Dendritic cell treated with granulocyte-macrophage colony-stimulating factor and Interleukin-4, amounts not matched to agents 40 ng/mL and 50 ng/mL, for 4 days (primary cell): ENCODE data around the gene SCEL.

ENCODE experiments used
- H3K27ac Mint-ChIP-seq: one replicate; pipeline ENCODE4 v1.8.0; 2022; ENCODE audit warnings: mild to moderate bottlenecking, mixed read lengths
- H3K27me3 Mint-ChIP-seq: one replicate; pipeline ENCODE4 v1.8.0; 2022; ENCODE audit warnings: mild to moderate bottlenecking, mixed read lengths
- H3K36me3 Mint-ChIP-seq: one replicate; pipeline ENCODE4 v1.8.0; 2022; ENCODE audit warnings: low read depth, mixed read lengths
- H3K4me1 Mint-ChIP-seq: one replicate; pipeline ENCODE4 v1.8.0; 2022; ENCODE audit warnings: low read depth, mixed read lengths
- H3K4me3 Mint-ChIP-seq: one replicate; pipeline ENCODE4 v1.8.0; 2022; ENCODE audit warnings: mild to moderate bottlenecking, moderate library complexity, mixed read lengths
- H3K9me3 Mint-ChIP-seq: one replicate; pipeline ENCODE4 v1.8.0; 2022; ENCODE audit warnings: mixed read lengths
- intact Hi-C: fragments of 100-400 bp; cut with micrococcal nuclease; formaldehyde crosslinking; loops from one replicate; pipeline ENCODE4 v1.15.0; 2022

Gene SCEL

GRCh38 chr13:77535448-77535847 lies at the start of gene SCEL:
Gene SCEL (plus strand): TSS chr13:77535706. CDS start chr13:77555876, 20,170 bp downstream.
- peaks cover 1% of the 10 kb centered on the region for H3K27me3 Mint-ChIP-seq
- intact Hi-C loops: no loop called here

GRCh38 chr13:77489566-77490337 lies 45.8 kb upstream of the SCEL start:
- Mint-ChIP-seq H3K4me3 (no peak overlapping the region), H3K36me3 (no peaks in the 10 kb centered on the region), H3K27ac (no peak overlapping the region), H3K9me3 (no peaks in the 10 kb centered on the region), H3K4me1 (no peaks in the 10 kb centered on the region), H3K27me3 (no peaks in the 10 kb centered on the region)
- intact Hi-C loops: loop anchor here (10.0 kb wide), 1 partner anchor 265 kb away; no protein-coding TSS in a partner anchor

More at GRCh38 chr13:77535448-77535847, at the start of gene SCEL:
- H3K36me3 Mint-ChIP-seq: no peaks in the 10 kb centered on the region
- H3K27ac Mint-ChIP-seq: no peak within 1 kb of the TSS
- H3K4me1 Mint-ChIP-seq: peaks cover 14% of the 10 kb centered on the region
- no peaks in the 10 kb centered on the region for H3K9me3 Mint-ChIP-seq
- H3K4me3 Mint-ChIP-seq: no peak within 1 kb of the TSS

- Mint-ChIP-seq H3K9me3 (no peaks in the 10 kb centered on the region), H3K36me3 (no peaks in the 10 kb centered on the region), H3K4me3 (no peak overlapping the region), H3K27me3 (no peaks in the 10 kb centered on the region), H3K27ac (no peak overlapping the region), H3K4me1 (no peaks in the 10 kb centered on the region)
- intact Hi-C loops: loop anchor here (1.0 to 10.0 kb wide), 2 partner anchors 72 to 262 kb away; no protein-coding TSS in a partner anchor
Measured at GRCh38 chr13:77492982-77493381, 42.5 kb upstream of the SCEL start.

GRCh38 chr13:77494226-77494625 lies 41.3 kb upstream of the SCEL start:
- no peak overlapping the region for H3K4me3 Mint-ChIP-seq
- no peak overlapping the region for H3K27ac Mint-ChIP-seq
- H3K4me1 Mint-ChIP-seq: no peaks in the 10 kb centered on the region
- H3K36me3 Mint-ChIP-seq: no peaks in the 10 kb centered on the region
- H3K27me3 Mint-ChIP-seq: no peaks in the 10 kb centered on the region
- no peaks in the 10 kb centered on the region for H3K9me3 Mint-ChIP-seq
- intact Hi-C loops: loop anchor here (10.0 kb wide), 1 partner anchor 261 kb away; no protein-coding TSS in a partner anchor

GRCh38 chr13:77497350-77497749 lies 38.2 kb upstream of the SCEL start:
- Mint-ChIP-seq H3K4me1 (no peaks in the 10 kb centered on the region), H3K27ac (no peak overlapping the region)

GRCh38 chr13:77497835-77498234 lies 37.7 kb upstream of the SCEL start:
- Mint-ChIP-seq H3K4me3 (no peak overlapping the region), H3K27ac (no peak overlapping the region), H3K36me3 (no peaks in the 10 kb centered on the region), H3K9me3 (no peaks in the 10 kb centered on the region), H3K4me1 (no peaks in the 10 kb centered on the region), H3K27me3 (no peaks in the 10 kb centered on the region)
- intact Hi-C loops: loop anchor here (10.0 kb wide), 1 partner anchor 257 kb away; no protein-coding TSS in a partner anchor

More at GRCh38 chr13:77497350-77497749, 38.2 kb upstream of the SCEL start:
- Mint-ChIP-seq H3K36me3 (no peaks in the 10 kb centered on the region), H3K27me3 (no peaks in the 10 kb centered on the region), H3K9me3 (no peaks in the 10 kb centered on the region), H3K4me3 (no peak overlapping the region)
- intact Hi-C loops: loop anchor here (10.0 kb wide), 1 partner anchor 257 kb away; no protein-coding TSS in a partner anchor

- H3K27me3 Mint-ChIP-seq: no peaks in the 10 kb centered on the region
- intact Hi-C loops: no loop called here
- H3K4me1 Mint-ChIP-seq: no peaks in the 10 kb centered on the region
- no peak overlapping the region for H3K27ac Mint-ChIP-seq
- H3K36me3 Mint-ChIP-seq: no peaks in the 10 kb centered on the region
- no peak overlapping the region for H3K4me3 Mint-ChIP-seq
- no peaks in the 10 kb centered on the region for H3K9me3 Mint-ChIP-seq
Measured at GRCh38 chr13:77502104-77502720, 33.3 kb upstream of the SCEL start.

- Mint-ChIP-seq H3K27me3 (no peaks in the 10 kb centered on the region), H3K4me1 (no peaks in the 10 kb centered on the region), H3K27ac (no peak overlapping the region), H3K4me3 (no peak overlapping the region), H3K36me3 (no peaks in the 10 kb centered on the region), H3K9me3 (no peaks in the 10 kb centered on the region)
- intact Hi-C loops: no loop called here
Measured at GRCh38 chr13:77503398-77503797, 32.1 kb upstream of the SCEL start.

- intact Hi-C loops: no loop called here
- no peak overlapping the region for H3K4me3 Mint-ChIP-seq
- H3K36me3 Mint-ChIP-seq: no peaks in the 10 kb centered on the region
- H3K27ac Mint-ChIP-seq: no peak overlapping the region
- H3K4me1 Mint-ChIP-seq: no peaks in the 10 kb centered on the region
- H3K27me3 Mint-ChIP-seq: no peaks in the 10 kb centered on the region
- no peaks in the 10 kb centered on the region for H3K9me3 Mint-ChIP-seq
Measured at GRCh38 chr13:77506874-77507273, 28.6 kb upstream of the SCEL start.

- Mint-ChIP-seq H3K27ac (no peak overlapping the region), H3K9me3 (no peaks in the 10 kb centered on the region), H3K4me1 (no peaks in the 10 kb centered on the region), H3K27me3 (no peaks in the 10 kb centered on the region), H3K4me3 (no peak overlapping the region), H3K36me3 (no peaks in the 10 kb centered on the region)
- intact Hi-C loops: no loop called here
Measured at GRCh38 chr13:77507931-77508776, 27.4 kb upstream of the SCEL start.

GRCh38 chr13:77508959-77509620 lies 26.4 kb upstream of the SCEL start:
- Mint-ChIP-seq H3K27ac (no peak overlapping the region), H3K27me3 (no peaks in the 10 kb centered on the region), H3K36me3 (no peaks in the 10 kb centered on the region), H3K9me3 (no peaks in the 10 kb centered on the region), H3K4me3 (no peak overlapping the region), H3K4me1 (peaks cover 6% of the 10 kb centered on the region)
- intact Hi-C loops: no loop called here

- H3K27ac Mint-ChIP-seq: no peak overlapping the region
- H3K4me3 Mint-ChIP-seq: no peak overlapping the region
Measured at GRCh38 chr13:77510156-77510555, 25.4 kb upstream of the SCEL start.

GRCh38 chr13:77511552-77511951 lies 24.0 kb upstream of the SCEL start:
- Mint-ChIP-seq H3K27me3 (no peaks in the 10 kb centered on the region), H3K4me3 (no peak overlapping the region), H3K27ac (no peak overlapping the region), H3K4me1 (peaks cover 9% of the 10 kb centered on the region), H3K9me3 (no peaks in the 10 kb centered on the region), H3K36me3 (no peaks in the 10 kb centered on the region)
- intact Hi-C loops: no loop called here

More at GRCh38 chr13:77510156-77510555, 25.4 kb upstream of the SCEL start:
- Mint-ChIP-seq H3K27me3 (no peaks in the 10 kb centered on the region), H3K36me3 (no peaks in the 10 kb centered on the region), H3K4me1 (peaks cover 9% of the 10 kb centered on the region), H3K9me3 (no peaks in the 10 kb centered on the region)
- intact Hi-C loops: no loop called here
